Thymus (tissue), 11 donors: Measurements from ENCODE around the gene RECK. TPM values are rescaled to one million over a fixed set of nuclear protein-coding genes. Genes with fewer than 3 reads are reported as not detected.
A peak's percentile ranks its signal among the peaks of the same experiment; 100 is the strongest.
"Not testable (repeated sequence)": the region's sequence is repeated elsewhere in the genome, so short reads cannot be mapped to it uniquely, and the experiment has no call there.

Experiments
- DNase-seq, 9 donors: peaks; one replicate each; pipeline ENCODE4 v3.0.0-alpha.2; 2013; ENCODE audit warnings: low spot score in 9 of 9, low read depth in 6 of 9, missing footprints in 1 of 9
- H3K27ac ChIP-seq, 2 donors: one replicate each; pipeline ENCODE4 v1.5.1; 2013; ENCODE audit warnings: control low read depth in 1 of 2, low read depth in 1 of 2, low read length in 1 of 2, mild to moderate bottlenecking in 1 of 2, moderate library complexity in 1 of 2
- H3K27me3 ChIP-seq, 2 donors: one replicate each; pipeline ENCODE4 v1.5.1; 2013; ENCODE audit warnings: low read length in 1 of 2; ENCODE audit not compliant: control insufficient read depth in 2 of 2, insufficient read depth in 1 of 2
- H3K36me3 ChIP-seq, 2 donors: one replicate each; pipeline ENCODE4 v1.5.1; 2013; ENCODE audit warnings: low read length in 1 of 2, mild to moderate bottlenecking in 1 of 2, moderate library complexity in 1 of 2; ENCODE audit not compliant: control insufficient read depth in 2 of 2, insufficient read depth in 2 of 2
- H3K4me1 ChIP-seq, 2 donors: one replicate each; pipeline ENCODE4 v1.5.1; 2013; ENCODE audit warnings: low read length in 2 of 2; ENCODE audit not compliant: control insufficient read depth in 2 of 2, insufficient read depth in 2 of 2
- H3K4me3 ChIP-seq, 2 donors: one replicate each; pipeline ENCODE4 v1.5.1; 2013; ENCODE audit warnings: low read length in 2 of 2, control low read depth in 1 of 2, mild to moderate bottlenecking in 1 of 2
- H3K9me3 ChIP-seq, 2 donors: one replicate each; pipeline ENCODE4 v1.5.1; 2013; ENCODE audit warnings: low read length in 1 of 2, mild to moderate bottlenecking in 1 of 2; ENCODE audit not compliant: control insufficient read depth in 2 of 2, insufficient read depth in 1 of 2
- WGBS: extraction: QIAGEN DNeasy Blood & Tissue Kit; methylation state at CpG from one replicate; pipeline ENCODE4 v1.1.7; 2013; 5-methylcytosine and 5-hydroxymethylcytosine counted together
- polyA plus RNA-seq: library from polyadenylated mRNA; stranded (reverse); fragments of 200-250 nt; gene quantifications from one replicate; pipeline ENCODE4 v1.2.3, GENCODE V29; 2013
- total RNA-seq: library from RNA; stranded (reverse); fragments of 120-200 nt; gene quantifications from one replicate; pipeline ENCODE4 v1.2.4, GENCODE V29; 2013
- donor health status: healthy.

The RECK gene
- total and polyA plus RNA-seq, 2 donors, result 3.3 to 6.6 TPM

DNA sequence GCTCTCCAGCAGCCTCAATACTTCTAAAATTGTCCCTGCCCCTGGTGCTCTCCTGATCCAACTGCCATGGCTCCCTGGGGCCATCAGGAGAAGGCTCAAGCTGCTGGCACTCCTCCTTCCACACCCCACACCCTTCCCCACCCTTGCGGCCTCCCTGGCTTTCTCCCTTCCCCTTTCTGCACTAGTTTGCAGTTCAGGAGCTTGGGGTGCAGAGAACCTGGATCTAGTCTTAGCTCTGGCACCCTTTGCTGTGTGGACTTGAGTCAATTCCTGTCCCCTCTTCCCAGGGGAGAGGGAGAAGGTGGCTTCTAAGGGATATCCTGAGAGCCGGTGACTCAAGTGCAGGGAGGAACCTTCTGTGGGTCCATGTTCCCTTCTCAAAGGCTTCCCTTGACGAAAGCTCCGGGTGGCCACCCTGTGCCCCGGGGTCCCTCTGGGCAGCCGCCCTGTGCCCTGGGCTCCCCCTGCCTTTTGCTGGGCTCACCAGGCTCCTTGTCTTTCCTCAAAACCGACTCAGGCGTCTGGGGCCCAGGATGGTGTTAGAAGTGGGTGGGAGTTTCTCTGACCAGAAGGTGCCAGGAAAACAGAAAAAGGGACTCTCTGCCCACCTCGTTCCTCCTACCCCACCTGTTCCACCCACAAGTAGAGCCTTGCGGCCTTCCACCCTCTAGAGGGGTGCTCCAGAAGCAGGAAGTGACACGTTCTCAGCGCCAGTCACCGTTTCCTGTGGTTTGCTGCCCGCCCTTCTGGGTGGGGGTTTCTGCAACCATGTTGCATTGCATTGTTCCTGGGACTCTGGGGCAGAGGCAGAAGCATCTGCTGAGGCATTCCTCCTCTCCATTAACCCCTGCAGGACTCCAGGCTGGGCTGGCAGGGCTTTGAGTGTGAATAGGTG, 114.8 kb downstream of the RECK start:
- peak; percentile 69 to 95 (median 83) for DNase-seq
- Histone ChIP-seq H3K4me3 (peak overlapping the region; percentile 36 to 49), H3K9me3 (peaks cover 1 to 6% of the 10 kb centered on the region in 2 donors), H3K4me1 (peaks cover 35 to 49% of the 10 kb centered on the region in 2 donors), H3K27me3 (no peaks in the 10 kb centered on the region), H3K27ac (peak overlapping the region; percentile 93 to 95), H3K36me3 (no peaks in the 10 kb centered on the region)
- 7% methylated on average over 14 of the region's 14 CpGs for WGBS

DNA sequence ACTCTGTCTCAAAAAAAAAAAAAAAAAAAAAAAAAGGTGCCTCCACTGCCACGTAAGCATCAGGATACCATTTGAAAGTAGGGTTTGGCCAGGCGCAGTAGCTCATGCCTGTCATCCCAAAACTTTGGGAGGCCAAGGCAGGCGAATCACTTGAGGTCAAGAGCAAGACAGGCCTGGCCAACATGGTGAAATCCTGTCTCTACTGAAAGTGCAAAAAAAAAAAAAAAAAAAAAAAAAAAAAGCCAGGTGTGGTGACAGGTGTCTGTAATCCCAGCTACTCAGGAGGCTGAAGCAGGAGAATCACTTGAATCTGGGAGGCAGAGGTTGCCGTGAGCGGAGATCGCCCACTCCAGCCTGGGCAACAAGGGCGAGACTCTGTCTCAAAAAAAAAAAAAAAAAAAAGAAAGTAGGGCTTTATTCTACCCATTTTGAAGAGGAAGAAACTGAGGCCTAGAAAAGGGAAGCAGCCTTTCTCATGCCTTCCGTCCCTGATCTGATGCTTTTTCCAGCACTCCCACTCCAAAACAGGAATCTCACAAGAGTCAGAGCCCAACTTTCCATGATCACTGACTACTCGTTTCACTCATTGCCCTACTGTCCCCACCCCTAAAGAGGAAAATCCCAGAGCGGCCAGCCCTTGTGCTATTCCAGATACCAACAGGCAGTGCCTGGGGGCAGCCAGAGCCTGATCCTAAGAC, 116.2 kb downstream of the RECK start:
- peak in 1 of 9 donors; percentile 9 for DNase-seq
- Histone ChIP-seq H3K36me3 (no peaks in the 10 kb centered on the region), H3K4me1 (peaks cover 35 to 49% of the 10 kb centered on the region in 2 donors), H3K27me3 (no peaks in the 10 kb centered on the region), H3K27ac (peak overlapping the region; percentile 30 to 52), H3K9me3 (peaks cover 1 to 7% of the 10 kb centered on the region in 2 donors), H3K4me3 (no peak overlapping the region)
- 96% methylated on average over 10 of the region's 10 CpGs for WGBS

DNA sequence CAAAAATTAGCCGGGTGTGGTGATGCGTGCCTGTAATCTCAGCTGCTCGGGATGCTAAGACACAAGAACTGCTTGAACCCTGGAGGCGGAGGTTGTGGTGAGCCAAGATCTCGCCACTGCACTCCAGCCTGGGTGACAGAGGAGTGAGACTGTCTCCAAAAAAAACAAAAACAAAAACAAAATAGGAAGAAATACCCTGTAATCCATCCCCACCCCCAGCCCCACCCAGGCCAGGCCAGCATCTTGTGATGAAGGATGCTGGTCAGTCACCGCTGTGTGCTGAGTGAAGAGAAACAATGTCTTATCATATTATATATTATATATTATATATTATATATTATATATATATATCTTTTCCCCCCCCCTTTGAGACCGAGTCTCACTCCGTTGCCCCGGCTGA, 117.0 kb downstream of the RECK start:
- H3K9me3 ChIP-seq, result peaks cover 1 to 7% of the 10 kb centered on the region in 2 donors
- H3K4me1 ChIP-seq, result peaks cover 32 to 42% of the 10 kb centered on the region in 2 donors
- no peaks in the 10 kb centered on the region for H3K27me3 ChIP-seq
- no peak for DNase-seq
- WGBS, result 83% methylated on average over 9 of the region's 9 CpGs
- no peaks in the 10 kb centered on the region for H3K36me3 ChIP-seq
- no peak overlapping the region for H3K27ac ChIP-seq
- no peak overlapping the region for H3K4me3 ChIP-seq

DNA sequence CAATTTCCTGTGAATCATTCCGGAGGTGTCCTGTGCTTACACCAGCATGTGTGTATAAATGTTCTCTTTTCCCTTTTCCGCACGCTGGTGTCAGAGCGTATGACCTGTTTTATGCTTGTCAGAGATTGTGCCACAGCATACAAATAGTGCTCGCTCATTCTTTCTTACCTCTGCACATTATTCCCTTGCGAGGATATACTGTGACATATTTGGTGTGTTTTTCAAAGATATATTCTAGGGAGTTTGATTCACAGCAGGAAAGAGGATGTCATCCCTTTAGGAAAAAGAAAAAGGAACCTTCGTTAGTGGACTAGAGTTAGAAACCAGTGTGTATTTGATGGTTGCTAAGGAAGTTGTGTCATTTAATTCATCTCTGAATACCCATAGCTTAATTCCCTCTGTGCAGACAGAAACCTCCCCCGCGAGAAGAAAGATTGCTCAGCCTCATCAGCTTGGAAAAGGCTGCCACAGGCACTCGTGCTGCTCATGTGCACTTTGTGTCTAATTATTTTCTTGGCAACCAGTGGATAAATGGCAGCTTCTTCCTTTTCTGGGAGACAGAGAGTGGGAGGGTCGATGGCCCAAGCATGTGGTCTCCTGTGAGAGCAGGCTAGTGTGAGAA, 117.7 kb downstream of the RECK start:
- Histone ChIP-seq H3K4me3 (no peak overlapping the region), H3K27me3 (no peaks in the 10 kb centered on the region), H3K36me3 (no peaks in the 10 kb centered on the region), H3K4me1 (peaks cover 28 to 39% of the 10 kb centered on the region in 2 donors), H3K9me3 (peaks cover 1 to 7% of the 10 kb centered on the region in 2 donors), H3K27ac (peak overlapping the region; percentile 52 to 69)
- DNase-seq, result peak in 1 of 9 donors; percentile 17
- WGBS, result 50% methylated on average over 11 of the region's 11 CpGs

DNA sequence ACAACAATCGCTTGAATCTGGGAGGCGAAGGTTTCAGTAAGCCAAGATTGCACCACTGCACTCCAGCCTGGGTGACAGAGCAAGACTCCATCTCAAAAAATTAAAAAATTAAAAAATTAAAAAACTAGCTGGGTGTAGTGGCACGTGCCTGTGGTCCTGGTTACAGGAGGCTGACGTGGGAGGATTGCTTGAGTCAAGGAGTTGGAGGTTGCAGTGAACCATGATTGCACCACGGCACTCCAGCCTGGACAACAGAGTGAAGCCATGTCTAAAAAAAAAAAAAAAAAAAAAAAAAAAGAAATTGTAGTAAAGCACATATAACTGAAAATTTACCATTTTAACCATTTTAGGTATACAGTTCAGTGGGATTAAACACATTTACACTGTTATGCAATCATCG, 119.4 kb downstream of the RECK start:
- H3K27me3 ChIP-seq, result no peaks in the 10 kb centered on the region
- WGBS, result 90% methylated on average over 6 of the region's 6 CpGs
- H3K4me1 ChIP-seq, result peaks cover 24 to 27% of the 10 kb centered on the region in 2 donors
- peaks cover 1 to 7% of the 10 kb centered on the region in 2 donors for H3K9me3 ChIP-seq
- no peak overlapping the region for H3K27ac ChIP-seq
- no peak overlapping the region for H3K4me3 ChIP-seq
- H3K36me3 ChIP-seq, result no peaks in the 10 kb centered on the region
- no peak for DNase-seq

DNA sequence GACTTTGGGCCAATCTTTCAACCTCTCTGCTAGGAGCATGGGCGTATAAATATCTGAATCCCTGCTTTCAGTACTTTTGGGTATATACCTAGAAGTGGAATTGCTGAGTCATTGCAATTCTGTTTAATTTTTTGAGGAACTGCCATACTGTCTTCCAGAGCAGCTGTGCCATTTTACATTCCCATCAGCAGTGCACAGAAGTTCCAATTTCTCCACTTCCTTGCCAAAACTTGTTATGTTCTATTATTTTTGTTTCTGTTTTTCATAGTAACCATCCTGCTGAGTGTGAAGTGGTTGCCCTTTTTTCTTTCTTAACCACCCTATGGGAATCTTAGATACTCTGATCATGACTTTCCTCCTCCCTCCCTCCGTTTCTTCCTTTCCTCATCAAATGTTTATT, 121.4 kb downstream of the RECK start:
- Histone ChIP-seq H3K36me3 (no peaks in the 10 kb centered on the region), H3K4me1 (peaks cover 7 to 10% of the 10 kb centered on the region in 2 donors), H3K9me3 (peaks cover 1 to 7% of the 10 kb centered on the region in 2 donors), H3K4me3 (no peak overlapping the region), H3K27me3 (no peaks in the 10 kb centered on the region), H3K27ac (no peak overlapping the region)
- 89% methylated on average over 2 of the region's 2 CpGs for WGBS
- DNase-seq, result no peak

DNA sequence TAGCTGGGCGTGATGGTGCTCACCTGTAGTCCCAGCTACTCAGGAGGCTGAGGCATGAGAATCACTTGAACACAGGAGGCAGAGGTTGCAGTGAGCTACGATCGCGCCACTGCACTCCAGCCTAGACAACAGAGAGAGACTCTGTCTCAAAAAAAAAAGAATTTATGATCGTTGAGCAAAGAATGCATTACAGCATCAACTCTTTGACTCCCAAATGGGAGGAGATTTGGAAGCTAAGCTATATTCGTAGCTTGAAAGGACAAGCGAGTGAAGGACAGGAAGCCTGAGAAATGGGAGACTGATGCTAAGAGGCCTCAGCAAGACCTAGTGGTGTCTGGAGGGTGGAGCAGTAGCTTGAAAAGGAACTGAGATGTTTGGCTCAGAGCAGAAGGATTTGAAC, 122.2 kb downstream of the RECK start:
- H3K36me3 ChIP-seq, result no peaks in the 10 kb centered on the region
- WGBS, result 97% methylated on average over 7 of the region's 7 CpGs
- no peak overlapping the region for H3K27ac ChIP-seq
- H3K4me1 ChIP-seq, result peaks cover 4 to 14% of the 10 kb centered on the region in 2 donors
- H3K27me3 ChIP-seq, result no peaks in the 10 kb centered on the region
- H3K4me3 ChIP-seq, result no peak overlapping the region
- H3K9me3 ChIP-seq, result peaks cover 1 to 7% of the 10 kb centered on the region in 2 donors
- no peak for DNase-seq

DNA sequence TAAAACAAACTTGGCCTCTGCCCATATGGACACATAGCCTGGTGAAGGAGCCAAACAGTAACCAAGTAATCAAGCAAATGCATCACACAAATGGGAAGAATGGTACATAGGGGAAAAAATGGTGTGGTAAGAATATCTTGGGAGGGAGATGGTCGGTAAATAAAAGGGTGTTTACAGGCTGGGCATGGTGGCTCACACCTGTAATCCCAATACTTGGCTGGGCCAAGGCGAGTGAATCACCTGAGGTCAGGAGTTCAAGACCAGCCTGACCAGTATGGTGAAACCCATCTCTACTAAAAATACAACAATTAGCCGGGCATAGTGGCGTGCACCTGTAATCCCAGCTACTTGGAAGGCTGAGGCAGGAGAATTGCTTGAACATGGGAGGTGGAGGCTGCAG, 122.8 kb downstream of the RECK start:
- H3K27ac ChIP-seq, H3K27me3 ChIP-seq, H3K36me3 ChIP-seq, H3K4me3 ChIP-seq, H3K9me3 ChIP-seq, DNase-seq: not testable (repeated sequence)
- H3K4me1 ChIP-seq, result peaks cover 4 to 18% of the 10 kb centered on the region in 2 donors
- 98% methylated on average over 4 of the region's 4 CpGs for WGBS

DNA sequence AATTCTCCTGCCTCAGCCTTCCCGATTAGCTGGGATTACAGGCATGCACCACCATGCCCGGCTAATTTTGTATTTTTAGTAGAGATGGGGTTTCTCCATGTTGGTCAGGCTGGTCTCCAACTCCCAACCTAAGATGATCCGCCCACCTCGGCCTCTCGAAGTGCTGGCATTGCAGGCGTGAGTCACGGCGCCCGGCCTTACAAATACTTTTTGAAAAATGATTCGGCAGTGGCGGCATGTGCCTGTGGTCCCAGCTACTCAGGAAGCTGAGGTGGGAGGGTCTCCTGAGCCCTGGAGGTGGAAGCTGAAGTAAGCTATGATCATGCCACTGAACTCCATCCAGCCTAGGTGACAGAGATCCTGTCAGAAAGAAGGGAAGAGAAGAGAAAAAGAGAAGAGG, 123.4 kb downstream of the RECK start:
- not testable (repeated sequence) for H3K27me3 ChIP-seq, H3K4me3 ChIP-seq, H3K36me3 ChIP-seq, H3K9me3 ChIP-seq, DNase-seq, H3K27ac ChIP-seq
- H3K4me1 ChIP-seq, result peaks cover 3 to 20% of the 10 kb centered on the region in 2 donors
- WGBS, result 92% methylated on average over 11 of the region's 11 CpGs
